Gastroesophageal sphincter (tissue), 3 donors: Measurements from ENCODE around the gene MMP25.

Experiments used
- CTCF ChIP-seq, 4 experiments: fragments of 200-600 bp in 2 of 4; fragments of 450-650 bp in 2 of 4; sonication (generic) in 1 of 4; IDR thresholded peaks; one replicate each; pipeline ENCODE4 v1.5.1; 2017 to 2019; ENCODE audit warnings: antibody characterized with exemption in 4 of 4, mild to moderate bottlenecking in 2 of 4, moderate library complexity in 2 of 4
- POLR2A ChIP-seq, 2 donors: fragments of 450-650 bp; IDR thresholded peaks; one replicate each; pipeline ENCODE4 v1.6.1; 2017; ENCODE audit warnings: antibody characterized with exemption in 2 of 2, mild to moderate bottlenecking in 2 of 2, moderate library complexity in 1 of 2
- POLR2AphosphoS5 ChIP-seq: sonication (generic); formaldehyde crosslinking; IDR thresholded peaks from one replicate; pipeline ENCODE4 v1.6.1; 2017; ENCODE audit warnings: antibody characterized with exemption

- TF ChIP-seq CTCF (IDR thresholded peaks at IDR 0.05) (no peak), POLR2A (IDR thresholded peaks at IDR 0.05) (no peak), POLR2AphosphoS5 (no peak)
Measured at GRCh38 chr16:3058139-3059030, 12.0 kb downstream of the MMP25 start.
